Measurements from ENCODE around the gene TRDMT1.

TRDMT1 gene

DNA sequence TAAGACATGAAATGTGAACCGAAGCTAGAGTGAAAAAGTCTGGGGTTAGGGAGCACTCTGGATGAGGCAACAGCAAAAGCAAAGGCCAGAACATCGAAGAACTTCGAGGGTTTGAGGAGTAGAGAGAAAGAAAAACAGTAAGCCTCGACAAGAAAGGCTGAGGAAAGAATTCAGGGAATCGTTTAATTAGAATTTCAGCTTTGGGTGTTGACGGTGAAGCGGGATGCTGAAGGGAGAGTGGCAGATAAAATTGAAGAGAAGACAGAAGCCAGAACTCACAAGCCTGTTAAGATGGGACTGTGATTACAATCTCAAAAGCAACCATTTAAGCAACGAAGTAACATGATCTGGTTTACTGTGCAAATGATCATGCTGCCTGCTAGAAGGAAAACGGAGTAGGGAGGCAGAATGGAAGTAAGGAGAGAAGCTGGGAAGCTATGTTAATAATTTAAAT lies 2.1 kb downstream of the TRDMT1 start:
- peak overlapping the region; percentile 65 to 91 (median 90) for H3K4me3 Mint-ChIP-seq
- H3K27ac Mint-ChIP-seq = peak overlapping the region; percentile 97 to 99 (median 98)
- TF ChIP-seq, protein P1, sequence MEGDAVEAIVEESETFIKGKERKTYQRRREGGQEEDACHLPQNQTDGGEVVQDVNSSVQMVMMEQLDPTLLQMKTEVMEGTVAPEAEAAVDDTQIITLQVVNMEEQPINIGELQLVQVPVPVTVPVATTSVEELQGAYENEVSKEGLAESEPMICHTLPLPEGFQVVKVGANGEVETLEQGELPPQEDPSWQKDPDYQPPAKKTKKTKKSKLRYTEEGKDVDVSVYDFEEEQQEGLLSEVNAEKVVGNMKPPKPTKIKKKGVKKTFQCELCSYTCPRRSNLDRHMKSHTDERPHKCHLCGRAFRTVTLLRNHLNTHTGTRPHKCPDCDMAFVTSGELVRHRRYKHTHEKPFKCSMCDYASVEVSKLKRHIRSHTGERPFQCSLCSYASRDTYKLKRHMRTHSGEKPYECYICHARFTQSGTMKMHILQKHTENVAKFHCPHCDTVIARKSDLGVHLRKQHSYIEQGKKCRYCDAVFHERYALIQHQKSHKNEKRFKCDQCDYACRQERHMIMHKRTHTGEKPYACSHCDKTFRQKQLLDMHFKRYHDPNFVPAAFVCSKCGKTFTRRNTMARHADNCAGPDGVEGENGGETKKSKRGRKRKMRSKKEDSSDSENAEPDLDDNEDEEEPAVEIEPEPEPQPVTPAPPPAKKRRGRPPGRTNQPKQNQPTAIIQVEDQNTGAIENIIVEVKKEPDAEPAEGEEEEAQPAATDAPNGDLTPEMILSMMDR (IDR thresholded peaks at IDR 0.05; ENCODE audit: unreplicated experiment in 3 of 3) = no peak
- H3K27me3 Mint-ChIP-seq (ENCODE audit: low read depth) = no peaks in the 10 kb centered on the region
- peaks cover 3% of the 10 kb centered on the region for H3K36me3 Mint-ChIP-seq (ENCODE audit: low read depth)
- peaks cover 56% of the 10 kb centered on the region for H3K4me1 Mint-ChIP-seq
- no peaks in the 10 kb centered on the region for H3K9me3 Mint-ChIP-seq

- Mint-ChIP-seq H3K36me3 (ENCODE audit: low read depth) (peaks cover 10% of the 10 kb centered on the region), H3K27ac (peak overlapping the region; percentile 67 to 95 (median 93)), H3K4me3 (no peak overlapping the region), H3K27me3 (ENCODE audit: low read depth) (no peaks in the 10 kb centered on the region), H3K4me1 (peaks cover 37% of the 10 kb centered on the region), H3K9me3 (peaks cover 3% of the 10 kb centered on the region)
- TF ChIP-seq, protein P1 (IDR thresholded peaks at IDR 0.05; ENCODE audit: unreplicated experiment in 3 of 3) = no peak
Observed at GRCh38 chr10:17196573-17196972, 4.9 kb downstream of the TRDMT1 start.

GRCh38 chr10:17196045-17196444 lies 5.4 kb downstream of the TRDMT1 start:
- Mint-ChIP-seq H3K36me3 (ENCODE audit: low read depth) (peaks cover 10% of the 10 kb centered on the region), H3K4me1 (peaks cover 34% of the 10 kb centered on the region), H3K27ac (peak overlapping the region; percentile 67 to 95 (median 93)), H3K4me3 (no peak overlapping the region), H3K9me3 (peaks cover 3% of the 10 kb centered on the region), H3K27me3 (ENCODE audit: low read depth) (no peaks in the 10 kb centered on the region)
- TF ChIP-seq, protein P1 (IDR thresholded peaks at IDR 0.05; ENCODE audit: unreplicated experiment in 3 of 3) = no peak

DNA sequence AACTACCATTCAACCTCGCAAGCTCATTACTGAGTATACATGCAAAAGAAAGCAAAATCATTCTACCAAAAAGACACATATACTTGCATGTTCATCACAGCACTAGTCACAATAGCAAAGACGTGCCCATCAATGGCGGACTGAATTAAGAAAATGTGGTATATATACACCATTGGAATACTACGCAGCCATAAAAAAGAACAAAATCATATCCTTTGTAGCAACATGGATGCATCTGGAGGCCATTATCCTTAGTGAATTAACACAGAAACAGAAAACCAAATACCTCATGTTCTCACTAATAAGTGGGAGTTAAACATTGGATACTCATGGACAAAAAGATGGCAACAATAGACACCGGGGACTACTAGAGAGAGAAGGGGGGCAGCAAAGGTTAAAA lies 6.4 kb downstream of the TRDMT1 start:
- H3K36me3 Mint-ChIP-seq (ENCODE audit: low read depth) = peaks cover 10% of the 10 kb centered on the region
- TF ChIP-seq, protein P1 (IDR thresholded peaks at IDR 0.05; ENCODE audit: unreplicated experiment in 3 of 3) = no peak
- H3K27ac Mint-ChIP-seq = peak overlapping the region in 1 of 3 experiments; percentile 95
- peaks cover 29% of the 10 kb centered on the region for H3K4me1 Mint-ChIP-seq
- no peak overlapping the region for H3K4me3 Mint-ChIP-seq
- peaks cover 3% of the 10 kb centered on the region for H3K9me3 Mint-ChIP-seq
- H3K27me3 Mint-ChIP-seq (ENCODE audit: low read depth) = no peaks in the 10 kb centered on the region

DNA sequence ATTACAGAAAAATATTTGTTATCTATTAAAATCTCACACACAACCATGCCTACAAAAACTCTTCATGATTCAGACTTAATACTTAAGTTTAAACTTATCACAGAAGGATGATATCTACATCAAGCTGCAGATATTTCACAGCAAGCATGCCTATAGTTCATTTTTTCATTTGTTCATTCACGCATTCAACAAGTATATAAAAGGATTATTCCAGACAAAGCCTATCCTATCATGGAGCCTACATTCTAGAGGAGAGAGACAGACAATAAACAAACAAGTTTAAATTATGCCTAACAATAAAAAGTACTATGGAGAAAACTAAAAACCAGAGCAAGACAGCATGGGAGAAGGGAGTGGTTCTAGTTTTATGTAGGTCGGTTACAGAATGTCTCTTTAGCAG lies 10.9 kb downstream of the TRDMT1 start:
- TF ChIP-seq, protein P1 (IDR thresholded peaks at IDR 0.05; ENCODE audit: unreplicated experiment in 3 of 3) = no peak
- H3K27ac Mint-ChIP-seq = peak overlapping the region; percentile 1 to 30 (median 12)
- H3K4me3 Mint-ChIP-seq = no peak overlapping the region
- no peaks in the 10 kb centered on the region for H3K27me3 Mint-ChIP-seq (ENCODE audit: low read depth)
- peaks cover 3% of the 10 kb centered on the region for H3K9me3 Mint-ChIP-seq
- peaks cover 10% of the 10 kb centered on the region for H3K4me1 Mint-ChIP-seq
- peaks cover 7% of the 10 kb centered on the region for H3K36me3 Mint-ChIP-seq (ENCODE audit: low read depth)

- no peaks in the 10 kb centered on the region for H3K27me3 Mint-ChIP-seq (ENCODE audit: low read depth)
- H3K9me3 Mint-ChIP-seq = peaks cover 1% of the 10 kb centered on the region
- H3K4me3 Mint-ChIP-seq = no peak overlapping the region
- H3K4me1 Mint-ChIP-seq = peaks cover 10% of the 10 kb centered on the region
- peaks cover 1% of the 10 kb centered on the region for H3K36me3 Mint-ChIP-seq (ENCODE audit: low read depth)
- TF ChIP-seq, protein P1 (IDR thresholded peaks at IDR 0.05; ENCODE audit: unreplicated experiment in 3 of 3) = no peak
- H3K27ac Mint-ChIP-seq = peak overlapping the region; percentile 43 to 57 (median 49)
Observed at GRCh38 chr10:17188644-17189172, 12.8 kb downstream of the TRDMT1 start.
